Activated CD4-positive, alpha-beta T cell treated with anti-CD3 and anti-CD28 coated beads, Interleukin-2, amount 50 U/mL, for 48 hours (primary cell): Measurements from ENCODE around the gene CAMKK1.

Experiments used
- DNase-seq, 2 experiments: peaks; one replicate each; pipeline ENCODE4 v3.0.0-alpha.2; 2020

The CAMKK1 gene

GRCh38 chr17:3895354-3895753, 2.5 kb upstream of the CAMKK1 start:
- DNase-seq, result no peak

GRCh38 chr17:3894911-3895343, 2.1 kb upstream of the CAMKK1 start:
- DNase-seq, result no peak

GRCh38 chr17:3894188-3894587, 1.3 kb upstream of the CAMKK1 start:
- DNase-seq, result no peak

- no peak for DNase-seq
Observed at GRCh38 chr17:3893720-3894116, 865 bp upstream of the CAMKK1 start.

GRCh38 chr17:3892095-3892998, 506 bp downstream of the CAMKK1 start:
- peak; percentile 52 to 59 for DNase-seq

- no peak for DNase-seq
Observed at GRCh38 chr17:3891626-3892094, 1.2 kb downstream of the CAMKK1 start.

GRCh38 chr17:3890878-3891219, 2.0 kb downstream of the CAMKK1 start:
- no peak for DNase-seq

- DNase-seq, result peak; percentile 22 to 30
Observed at GRCh38 chr17:3890082-3890877, 2.6 kb downstream of the CAMKK1 start.

GRCh38 chr17:3889325-3890012, 3.4 kb downstream of the CAMKK1 start:
- no peak for DNase-seq

GRCh38 chr17:3888343-3889171, 4.3 kb downstream of the CAMKK1 start:
- DNase-seq, result no peak

- DNase-seq, result no peak
Observed at GRCh38 chr17:3887804-3888203, 5.0 kb downstream of the CAMKK1 start.

- DNase-seq, result no peak
Observed at GRCh38 chr17:3887394-3887793, 5.5 kb downstream of the CAMKK1 start.

- no peak for DNase-seq
Observed at GRCh38 chr17:3886776-3887175, 6.1 kb downstream of the CAMKK1 start.

- DNase-seq, result no peak
Observed at GRCh38 chr17:3885970-3886369, 6.9 kb downstream of the CAMKK1 start.

- DNase-seq, result no peak
Observed at GRCh38 chr17:3885271-3885670, 7.6 kb downstream of the CAMKK1 start.

- DNase-seq, result no peak
Observed at GRCh38 chr17:3884188-3884587, 8.7 kb downstream of the CAMKK1 start.

GRCh38 chr17:3882276-3882675, 10.6 kb downstream of the CAMKK1 start:
- no peak for DNase-seq

- DNase-seq, result no peak
Observed at GRCh38 chr17:3880983-3881382, 11.9 kb downstream of the CAMKK1 start.

GRCh38 chr17:3879591-3880417, 13.0 kb downstream of the CAMKK1 start:
- no peak for DNase-seq

GRCh38 chr17:3879186-3879585, 13.7 kb downstream of the CAMKK1 start:
- no peak for DNase-seq

GRCh38 chr17:3877220-3877619, 15.6 kb downstream of the CAMKK1 start:
- DNase-seq, result no peak
